HCT116 (cell line): ENCODE results near the gene CRX.

Source experiments
- CTCF ChIP-seq, 3 experiments: fragments of 200-600 bp in 1 of 3; sonication (generic) in 1 of 3; IDR thresholded peaks in 2 of 3; conservative IDR thresholded peaks in 1 of 3; 2 replicates each; pipeline ENCODE4 v1.5.1; 2012 to 2017; ENCODE audit warnings: low read depth in 2 of 3, low read length in 2 of 3, antibody characterized with exemption in 1 of 3, borderline replicate concordance in 1 of 3, control low read depth in 1 of 3, mild to moderate bottlenecking in 1 of 3, mixed read lengths in 1 of 3, mixed run types in 1 of 3, moderate library complexity in 1 of 3; ENCODE audit not compliant: insufficient read depth in 1 of 3
- EZH2 ChIP-seq: fragments of 200-600 bp; sonication (generic); IDR thresholded peaks from 2 replicates; pipeline ENCODE4 v1.6.1; 2017; ENCODE audit warnings: antibody characterized with exemption, mixed run types
- EZH2phosphoT487 ChIP-seq: fragments of 200-600 bp; IDR thresholded peaks from 2 replicates; pipeline ENCODE4 v1.6.1; 2018; ENCODE audit warnings: antibody characterized with exemption, borderline replicate concordance
- POLR2AphosphoS5 ChIP-seq: IDR thresholded peaks from 2 replicates; pipeline ENCODE4 v1.6.1; 2011; ENCODE audit warnings: mild to moderate bottlenecking, low read depth, low read length, moderate library complexity
- RAD21 ChIP-seq: IDR thresholded peaks from 2 replicates; pipeline ENCODE4 v1.6.1; 2012; ENCODE audit warnings: low read depth, mild to moderate bottlenecking

DNA sequence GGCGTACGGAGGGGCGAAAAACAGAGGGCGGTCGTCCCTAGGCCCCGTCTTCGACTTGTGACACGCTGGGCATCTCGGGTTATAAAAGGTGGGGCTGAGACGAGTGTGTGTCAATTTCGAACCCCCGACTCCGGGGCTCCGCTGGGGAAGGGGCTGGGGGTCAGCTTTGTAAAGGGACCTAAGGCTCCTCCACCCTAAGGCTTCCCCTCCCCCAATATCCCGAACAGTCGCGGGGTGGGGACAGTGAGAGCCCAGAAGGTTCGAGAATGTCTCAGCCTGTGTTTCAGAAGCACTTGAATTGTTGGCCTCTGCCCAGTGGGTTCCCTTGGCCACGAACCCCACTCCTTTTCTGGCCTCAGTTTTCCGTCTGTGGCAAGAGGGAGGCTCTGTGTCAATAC is 42.8 kb upstream of the CRX start:
- TF ChIP-seq POLR2AphosphoS5 (no peak), RAD21 (no peak), CTCF (IDR thresholded peaks at IDR 0.05 in 2 of 3, conservative IDR thresholded peaks at IDR 0.05 in 1 of 3; ENCODE audit: borderline replicate concordance in 1 of 3, insufficient read depth in 1 of 3, low read depth in 2 of 3, low read length in 2 of 3) (no peak), EZH2phosphoT487 (no peak), EZH2 (no peak)
